Hematopoietic multipotent progenitor cell treated with erythropoietin and hydrocortisone succinate and interleukin-3 and kit ligand, for 15 days (in vitro differentiated cells): Measurements from ENCODE around the gene ZNF354C.

ENCODE experiments used
- DNase-seq: peaks from one replicate; pipeline ENCODE4 v3.0.0-alpha.2; 2015; ENCODE audit warnings: low spot score

Gene ZNF354C

GRCh38 chr5:179127136-179128040 is 67.2 kb downstream of the ZNF354C start:
- no peak for DNase-seq

GRCh38 chr5:179128041-179128365 is 67.8 kb downstream of the ZNF354C start:
- DNase-seq: no peak

GRCh38 chr5:179128976-179129375 is 68.8 kb downstream of the ZNF354C start:
- no peak for DNase-seq

GRCh38 chr5:179129607-179130071 is 69.5 kb downstream of the ZNF354C start:
- no peak for DNase-seq

- DNase-seq: no peak
Measured at GRCh38 chr5:179130101-179130681, 70.0 kb downstream of the ZNF354C start.

GRCh38 chr5:179131321-179131835 is 71.2 kb downstream of the ZNF354C start:
- no peak for DNase-seq

GRCh38 chr5:179131886-179132585 is 71.9 kb downstream of the ZNF354C start:
- DNase-seq: no peak

GRCh38 chr5:179132586-179133355 is 72.6 kb downstream of the ZNF354C start:
- DNase-seq: no peak
